HL-60 (cell line): ENCODE results near the gene DAP3.
"Not testable (repeated sequence)": the region's sequence is repeated elsewhere in the genome, so short reads cannot be mapped to it uniquely, and the experiment has no call there.

ENCODE experiments used
- DNase-seq, 2 experiments: peaks; one replicate each; pipeline ENCODE4 v3.0.0-alpha.2; 2010 to 2020; ENCODE audit warnings: low read depth in 1 of 2, low spot score in 1 of 2
- H3K27ac ChIP-seq: fragments of 250-450 bp; sonication (Bioruptor Pico); replicated peaks from 2 replicates; pipeline ENCODE4 v1.5.1; 2020; ENCODE audit warnings: mild to moderate bottlenecking, moderate library complexity
- H3K27me3 ChIP-seq: fragments of 250-450 bp; sonication (Bioruptor Pico); 2 replicates; pipeline ENCODE4 v1.5.1; 2021; ENCODE audit warnings: mild to moderate bottlenecking, moderate library complexity; ENCODE audit not compliant: insufficient read depth, poor library complexity, severe bottlenecking
- H3K4me3 ChIP-seq: replicated peaks from 2 replicates; pipeline ENCODE4 v1.5.1; 2011; ENCODE audit warnings: mild to moderate bottlenecking, control low read depth, low read length; ENCODE audit not compliant: insufficient read depth
- CTCF ChIP-seq: IDR thresholded peaks from one replicate; pipeline ENCODE4 v1.5.1; 2011; ENCODE audit warnings: low read length, control low read depth, inconsistent platforms; ENCODE audit not compliant: insufficient read depth
- GABPA ChIP-seq: IDR thresholded peaks from 2 replicates; pipeline ENCODE4 v1.6.1; 2012; ENCODE audit warnings: low read depth
- POLR2AphosphoS5 ChIP-seq: IDR thresholded peaks from 2 replicates; pipeline ENCODE4 v1.6.1; 2012; ENCODE audit warnings: low read depth
- REST ChIP-seq: IDR thresholded peaks from 2 replicates; pipeline ENCODE4 v1.6.1; 2012; ENCODE audit warnings: low read depth; ENCODE audit not compliant: insufficient replicate concordance
- SPI1 ChIP-seq: IDR thresholded peaks from 2 replicates; pipeline ENCODE4 v1.6.1; 2012; ENCODE audit warnings: low read depth, mild to moderate bottlenecking, borderline replicate concordance

Gene DAP3

GRCh38 chr1:155713075-155713474 is 24.2 kb downstream of the DAP3 start:
- no peak for TF ChIP-seq SPI1
- TF ChIP-seq GABPA = no peak
- no peak for TF ChIP-seq CTCF
- TF ChIP-seq REST = no peak
- TF ChIP-seq POLR2AphosphoS5 = no peak
- no peak overlapping the region for H3K27ac ChIP-seq

GRCh38 chr1:155715056-155715455 is 26.2 kb downstream of the DAP3 start:
- not testable (repeated sequence) for DNase-seq, H3K27me3 ChIP-seq, H3K4me3 ChIP-seq, H3K27ac ChIP-seq

More at GRCh38 chr1:155713075-155713474, 24.2 kb downstream of the DAP3 start:
- Histone ChIP-seq H3K4me3 (no peak overlapping the region), H3K27me3 (no peaks in the 10 kb centered on the region)
- no peak for DNase-seq

GRCh38 chr1:155715777-155716176 is 26.9 kb downstream of the DAP3 start:
- DNase-seq = no peak
- H3K27ac ChIP-seq = no peak overlapping the region
- H3K4me3 ChIP-seq = no peak overlapping the region
- TF ChIP-seq POLR2AphosphoS5 (no peak), SPI1 (no peak), CTCF (no peak), GABPA (no peak), REST (no peak)
- no peaks in the 10 kb centered on the region for H3K27me3 ChIP-seq

- H3K27ac ChIP-seq = no peak overlapping the region
- H3K27me3 ChIP-seq = no peaks in the 10 kb centered on the region
- H3K4me3 ChIP-seq = no peak overlapping the region
- DNase-seq = no peak
- TF ChIP-seq SPI1 = no peak
- TF ChIP-seq CTCF = no peak
- TF ChIP-seq GABPA = no peak
- no peak for TF ChIP-seq REST
- no peak for TF ChIP-seq POLR2AphosphoS5
These were observed 28.1 kb downstream of the DAP3 start for GRCh38 chr1:155717041-155717440.

GRCh38 chr1:155718524-155719115 is 29.7 kb downstream of the DAP3 start:
- DNase-seq, H3K27ac ChIP-seq: not testable (repeated sequence)

More at GRCh38 chr1:155718524-155719115, 29.7 kb downstream of the DAP3 start:
- not testable (repeated sequence) for H3K27me3 ChIP-seq, H3K4me3 ChIP-seq
